OCI-LY1 (cell line): ENCODE results near the gene LRRC1.

ENCODE experiments used
- CTCF ChIP-seq: fragments of 200-600 bp; sonication (generic), shearing (Covaris generic); IDR thresholded peaks from 2 replicates; pipeline ENCODE4 v1.5.1; 2017; ENCODE audit warnings: mild to moderate bottlenecking, antibody characterized with exemption, low read length, moderate library complexity, mixed read lengths
- EZH2 ChIP-seq: fragments of 200-600 bp; sonication (generic), shearing (Covaris generic); IDR thresholded peaks from 2 replicates; pipeline ENCODE4 v1.8.0; 2017; ENCODE audit warnings: borderline replicate concordance, mixed run types, mild to moderate bottlenecking, antibody characterized with exemption, low read length, moderate library complexity, mixed read lengths

GRCh38 chr6:53828215-53828614, 33.4 kb downstream of the LRRC1 start:
- no peak for TF ChIP-seq CTCF
- TF ChIP-seq EZH2, result no peak
